ENCODE measurements around the gene GRIFIN. TPM values are rescaled to one million over a fixed set of nuclear protein-coding genes. Genes with fewer than 3 reads are reported as not detected.

Gene GRIFIN
- total RNA-seq, 2 experiments from 2014 or later = not detected

DNA sequence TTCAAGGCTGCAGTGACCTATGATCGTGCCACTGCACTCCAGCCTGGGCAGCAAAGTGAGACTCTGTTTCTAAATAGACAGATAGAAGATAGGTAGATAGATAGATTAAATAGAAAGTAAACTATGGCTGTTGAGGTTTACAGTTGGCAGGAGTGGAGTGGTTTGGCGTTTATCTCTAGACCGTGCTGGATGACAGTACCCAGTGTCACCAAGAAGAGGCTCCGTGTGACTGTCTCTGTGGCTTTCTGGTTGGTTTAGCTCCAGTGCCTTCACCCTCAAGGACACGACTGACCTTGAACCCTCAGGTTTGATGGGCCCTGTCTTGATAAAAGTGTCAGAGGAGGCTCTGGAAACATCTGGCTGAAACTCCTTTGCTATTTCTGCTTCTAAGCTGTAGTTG lies 41.1 kb downstream of the GRIFIN start:
- no peak for DNase-seq (ENCODE audit: low spot score)
- Histone ChIP-seq H3K36me3 (ENCODE audit: insufficient read depth, low read length) (peaks cover 6% of the 10 kb centered on the region; the same call in 1 of the 2 replicates), H3K79me2 (ENCODE audit: insufficient read depth, low read depth, low read length) (no peaks in the 10 kb centered on the region), H4K20me1 (ENCODE audit: insufficient read depth, low read length) (no peaks in the 10 kb centered on the region), H3K4me3 (ENCODE audit: low read depth, low read length, poor library complexity, severe bottlenecking) (no peak overlapping the region), H3K4me1 (ENCODE audit: insufficient read depth, low read length, poor library complexity, severe bottlenecking) (no peaks in the 10 kb centered on the region), H3K27ac (ENCODE audit: low read depth, low read length, poor library complexity, severe bottlenecking) (no peak overlapping the region), H3K9me2 (ENCODE audit: insufficient read depth, low read length) (no peaks in the 10 kb centered on the region), H3K4me2 (ENCODE audit: low read length) (no peak overlapping the region), H3K9me3 (ENCODE audit: low read length) (no peaks in the 10 kb centered on the region), H2AFZ (ENCODE audit: low read length) (no peak overlapping the region)
- no TSS peak for BruUV-seq (replicated peaks)
- POLR2A ChIA-PET = no interaction called here
- CTCF ChIA-PET (ENCODE audit: unreplicated experiment) = no interaction called here
- intact Hi-C loops (cut with micrococcal nuclease; ENCODE audit: unreplicated experiment) = no loop called here
- no peak for TF ChIP-seq EZH2phosphoT487 (IDR thresholded peaks at IDR 0.05; ENCODE audit: borderline replicate concordance, low read depth, low read length)

DNA sequence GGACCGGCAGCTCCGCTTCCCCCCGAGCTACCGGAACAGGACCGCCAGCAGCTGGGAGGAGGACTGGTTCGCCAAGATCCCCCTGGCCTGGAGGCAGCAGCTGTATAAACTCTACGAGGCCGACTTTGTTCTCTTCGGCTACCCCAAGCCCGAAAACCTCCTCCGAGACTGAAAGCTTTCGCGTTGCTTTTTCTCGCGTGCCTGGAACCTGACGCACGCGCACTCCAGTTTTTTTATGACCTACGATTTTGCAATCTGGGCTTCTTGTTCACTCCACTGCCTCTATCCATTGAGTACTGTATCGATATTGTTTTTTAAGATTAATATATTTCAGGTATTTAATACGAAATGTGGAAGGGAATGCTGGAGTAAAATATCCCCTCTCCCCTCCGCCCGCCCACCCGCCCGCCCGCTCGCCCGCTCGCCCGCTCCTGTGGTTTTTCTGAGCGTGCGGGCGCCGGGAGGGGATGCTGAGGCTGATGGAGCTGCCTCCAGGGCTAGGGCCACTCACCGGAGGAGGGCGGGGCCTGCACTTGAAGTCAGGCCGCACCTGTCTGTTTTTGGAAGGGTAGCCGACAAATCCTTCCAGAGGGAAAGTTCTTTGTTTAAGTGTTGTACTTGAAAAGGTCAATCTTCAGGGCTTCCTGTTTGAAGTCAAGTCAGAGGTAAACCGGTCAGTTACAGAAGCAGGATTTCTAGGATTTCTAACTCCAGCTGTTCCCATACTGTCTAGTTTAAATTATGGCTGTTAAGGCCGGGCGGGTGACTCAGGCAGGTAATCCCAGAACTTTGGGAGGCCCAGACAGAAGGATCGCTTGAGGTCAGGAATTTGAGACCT lies 42.3 kb downstream of the GRIFIN start:
- Histone ChIP-seq H3K79me2 (ENCODE audit: insufficient read depth, low read depth, low read length) (no peaks in the 10 kb centered on the region), H3K9me2 (ENCODE audit: insufficient read depth, low read length) (no peaks in the 10 kb centered on the region), H3K27ac (ENCODE audit: low read depth, low read length, poor library complexity, severe bottlenecking) (no peak overlapping the region), H3K4me1 (ENCODE audit: insufficient read depth, low read length, poor library complexity, severe bottlenecking) (no peaks in the 10 kb centered on the region), H3K4me2 (ENCODE audit: low read length) (no peak overlapping the region), H3K4me3 (ENCODE audit: low read depth, low read length, poor library complexity, severe bottlenecking) (no peak overlapping the region), H3K36me3 (ENCODE audit: insufficient read depth, low read length) (peaks cover 6% of the 10 kb centered on the region; the same call in 1 of the 2 replicates), H2AFZ (ENCODE audit: low read length) (no peak overlapping the region), H3K9me3 (ENCODE audit: low read length) (no peaks in the 10 kb centered on the region), H4K20me1 (ENCODE audit: insufficient read depth, low read length) (no peaks in the 10 kb centered on the region)
- no TSS peak for BruUV-seq (replicated peaks)
- POLR2A ChIA-PET = no interaction called here
- CTCF ChIA-PET (ENCODE audit: unreplicated experiment) = no interaction called here
- TF ChIP-seq, protein P1, sequence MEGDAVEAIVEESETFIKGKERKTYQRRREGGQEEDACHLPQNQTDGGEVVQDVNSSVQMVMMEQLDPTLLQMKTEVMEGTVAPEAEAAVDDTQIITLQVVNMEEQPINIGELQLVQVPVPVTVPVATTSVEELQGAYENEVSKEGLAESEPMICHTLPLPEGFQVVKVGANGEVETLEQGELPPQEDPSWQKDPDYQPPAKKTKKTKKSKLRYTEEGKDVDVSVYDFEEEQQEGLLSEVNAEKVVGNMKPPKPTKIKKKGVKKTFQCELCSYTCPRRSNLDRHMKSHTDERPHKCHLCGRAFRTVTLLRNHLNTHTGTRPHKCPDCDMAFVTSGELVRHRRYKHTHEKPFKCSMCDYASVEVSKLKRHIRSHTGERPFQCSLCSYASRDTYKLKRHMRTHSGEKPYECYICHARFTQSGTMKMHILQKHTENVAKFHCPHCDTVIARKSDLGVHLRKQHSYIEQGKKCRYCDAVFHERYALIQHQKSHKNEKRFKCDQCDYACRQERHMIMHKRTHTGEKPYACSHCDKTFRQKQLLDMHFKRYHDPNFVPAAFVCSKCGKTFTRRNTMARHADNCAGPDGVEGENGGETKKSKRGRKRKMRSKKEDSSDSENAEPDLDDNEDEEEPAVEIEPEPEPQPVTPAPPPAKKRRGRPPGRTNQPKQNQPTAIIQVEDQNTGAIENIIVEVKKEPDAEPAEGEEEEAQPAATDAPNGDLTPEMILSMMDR (conservative IDR thresholded peaks at IDR 0.05; ENCODE audit: low read length) = no peak
- no peak for TF ChIP-seq EZH2phosphoT487 (IDR thresholded peaks at IDR 0.05; ENCODE audit: borderline replicate concordance, low read depth, low read length)
- intact Hi-C loops (cut with micrococcal nuclease; ENCODE audit: unreplicated experiment) = no loop called here
- no peak for DNase-seq (ENCODE audit: low spot score)

DNA sequence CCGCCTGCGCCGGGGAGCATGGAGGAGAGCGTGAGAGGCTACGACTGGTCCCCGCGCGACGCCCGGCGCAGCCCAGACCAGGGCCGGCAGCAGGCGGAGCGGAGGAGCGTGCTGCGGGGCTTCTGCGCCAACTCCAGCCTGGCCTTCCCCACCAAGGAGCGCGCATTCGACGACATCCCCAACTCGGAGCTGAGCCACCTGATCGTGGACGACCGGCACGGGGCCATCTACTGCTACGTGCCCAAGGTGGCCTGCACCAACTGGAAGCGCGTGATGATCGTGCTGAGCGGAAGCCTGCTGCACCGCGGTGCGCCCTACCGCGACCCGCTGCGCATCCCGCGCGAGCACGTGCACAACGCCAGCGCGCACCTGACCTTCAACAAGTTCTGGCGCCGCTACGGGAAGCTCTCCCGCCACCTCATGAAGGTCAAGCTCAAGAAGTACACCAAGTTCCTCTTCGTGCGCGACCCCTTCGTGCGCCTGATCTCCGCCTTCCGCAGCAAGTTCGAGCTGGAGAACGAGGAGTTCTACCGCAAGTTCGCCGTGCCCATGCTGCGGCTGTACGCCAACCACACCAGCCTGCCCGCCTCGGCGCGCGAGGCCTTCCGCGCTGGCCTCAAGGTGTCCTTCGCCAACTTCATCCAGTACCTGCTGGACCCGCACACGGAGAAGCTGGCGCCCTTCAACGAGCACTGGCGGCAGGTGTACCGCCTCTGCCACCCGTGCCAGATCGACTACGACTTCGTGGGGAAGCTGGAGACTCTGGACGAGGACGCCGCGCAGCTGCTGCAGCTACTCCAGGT lies 43.1 kb downstream of the GRIFIN start:
- intact Hi-C loops (cut with micrococcal nuclease; ENCODE audit: unreplicated experiment) = no loop called here
- H2AFZ ChIP-seq (ENCODE audit: low read length) = no peak overlapping the region
- ChIA-PET CTCF (ENCODE audit: unreplicated experiment) (no interaction called here), POLR2A (no interaction called here)
- no peak for DNase-seq (ENCODE audit: low spot score)
- peaks cover 6% of the 10 kb centered on the region; the same call in 1 of the 2 replicates for H3K36me3 ChIP-seq (ENCODE audit: insufficient read depth, low read length)
- H3K27ac ChIP-seq (ENCODE audit: low read depth, low read length, poor library complexity, severe bottlenecking) = no peak overlapping the region
- no peak overlapping the region for H3K4me2 ChIP-seq (ENCODE audit: low read length)
- H4K20me1 ChIP-seq (ENCODE audit: insufficient read depth, low read length) = no peaks in the 10 kb centered on the region
- no peaks in the 10 kb centered on the region for H3K9me2 ChIP-seq (ENCODE audit: insufficient read depth, low read length)
- TF ChIP-seq, protein P1 (conservative IDR thresholded peaks at IDR 0.05; ENCODE audit: low read length) = no peak
- no peak for TF ChIP-seq EZH2phosphoT487 (IDR thresholded peaks at IDR 0.05; ENCODE audit: borderline replicate concordance, low read depth, low read length)
- no peaks in the 10 kb centered on the region for H3K79me2 ChIP-seq (ENCODE audit: insufficient read depth, low read depth, low read length)
- no TSS peak for BruUV-seq (replicated peaks)
- H3K4me1 ChIP-seq (ENCODE audit: insufficient read depth, low read length, poor library complexity, severe bottlenecking) = no peaks in the 10 kb centered on the region
- no peak overlapping the region for H3K4me3 ChIP-seq (ENCODE audit: low read depth, low read length, poor library complexity, severe bottlenecking)
- H3K9me3 ChIP-seq (ENCODE audit: low read length) = no peaks in the 10 kb centered on the region
